B cell (primary cell): Measurements from ENCODE around the gene MTHFD1L. TPM values are rescaled to one million over a fixed set of nuclear protein-coding genes. Genes with fewer than 3 reads are reported as not detected.

Source experiments
- ATAC-seq: fragments of 200-7000 bp; cut with Tn5 transposase; one replicate; pipeline ENCODE4 v1.10.0; 2021; ENCODE audit warnings: low read depth, mild to moderate bottlenecking, moderate number of reproducible peaks, moderate library complexity
- CTCF ChIA-PET: fragments of 350-600 bp; sonication (Branson Sonifier 250); formaldehyde crosslinking; loops from one replicate; lab custom pipeline; 2021; ENCODE audit warnings: antibody characterized with exemption, inconsistent platforms; lab: Charles Lee
- POLR2A ChIA-PET: fragments of 350-600 bp; sonication (Branson Sonifier 250); formaldehyde crosslinking; loops from one replicate; lab custom pipeline; 2021; ENCODE audit warnings: antibody characterized with exemption; lab: Charles Lee
- DNase-seq: peaks from one replicate; pipeline ENCODE4 v3.0.0; 2013
- H2AFZ ChIP-seq: 2 replicates; pipeline ENCODE4 v1.6.1; 2012; ENCODE audit warnings: mild to moderate bottlenecking, low read depth, low read length; ENCODE audit not compliant: insufficient read depth, poor library complexity, severe bottlenecking
- H3K27ac ChIP-seq, 2 donors: 1 replicate in 1 of 2; 2 replicates in 1 of 2; pipeline ENCODE4 v1.5.1; 2012 to 2013; ENCODE audit warnings: low read length in 2 of 2, mild to moderate bottlenecking in 2 of 2, moderate library complexity in 1 of 2
- H3K27me3 ChIP-seq, 4 experiments: fragments of 200-600 bp in 1 of 4; sonication (generic) in 1 of 4; replicated peaks in 1 of 4; 1 replicate in 2 of 4; 2 replicates in 2 of 4; pipeline versions ENCODE4 v1.6.1 to v1.7.0; 2013 to 2016; ENCODE audit warnings: low read length in 3 of 4, mild to moderate bottlenecking in 2 of 4, mixed read lengths in 1 of 4, moderate library complexity in 1 of 4; ENCODE audit not compliant: insufficient read depth in 4 of 4, control insufficient read depth in 3 of 4; ENCODE audit errors: control extremely low read depth in 1 of 4
- H3K36me3 ChIP-seq, 2 experiments: replicated peaks in 1 of 2; 1 replicate in 1 of 2; 2 replicates in 1 of 2; pipeline versions ENCODE4 v1.6.1 to v1.7.1; 2013; ENCODE audit warnings: low read length in 1 of 2; ENCODE audit not compliant: insufficient read depth in 2 of 2, control insufficient read depth in 1 of 2; ENCODE audit errors: control extremely low read depth in 1 of 2, extremely low read depth in 1 of 2
- H3K4me1 ChIP-seq, 2 donors: fragments of 200-600 bp in 1 of 2; sonication (generic) in 1 of 2; 1 replicate in 1 of 2; 2 replicates in 1 of 2; pipeline versions ENCODE4 v1.5.1 to v1.6.1; 2013 to 2017; ENCODE audit warnings: low read length in 2 of 2; ENCODE audit not compliant: control insufficient read depth in 2 of 2, insufficient read depth in 2 of 2
- H3K4me2 ChIP-seq: replicated peaks from 2 replicates; pipeline ENCODE3; 2012; ENCODE audit warnings: mild to moderate bottlenecking, low read depth, low read length; ENCODE audit not compliant: poor library complexity, severe bottlenecking
- H3K4me3 ChIP-seq, 5 experiments: fragments of 200-600 bp in 1 of 5; sonication (generic) in 1 of 5; 1 replicate in 3 of 5; 2 replicates in 2 of 5; pipeline versions ENCODE4 v1.5.1 to v1.7.0; 2011 to 2016; ENCODE audit warnings: low read length in 4 of 5, mild to moderate bottlenecking in 4 of 5, low read depth in 2 of 5, control low read depth in 1 of 5, moderate library complexity in 1 of 5; ENCODE audit not compliant: insufficient read depth in 1 of 5; ENCODE audit errors: control extremely low read depth in 1 of 5, extremely low read depth in 1 of 5
- H3K79me2 ChIP-seq: fragments of 200-600 bp; sonication (generic); one replicate; pipeline ENCODE4 v1.6.0; 2016; ENCODE audit warnings: low read length; ENCODE audit not compliant: control insufficient read depth, insufficient read depth
- H3K9ac ChIP-seq: fragments of 200-600 bp; sonication (generic); 2 replicates; pipeline ENCODE4 v1.6.1; 2017; ENCODE audit warnings: mild to moderate bottlenecking, low read length, moderate library complexity
- H3K9me3 ChIP-seq, 3 donors: one replicate each; pipeline versions ENCODE4 v1.6.1 to v1.7.1; 2013; ENCODE audit warnings: low read length in 2 of 3; ENCODE audit not compliant: control insufficient read depth in 2 of 3, insufficient read depth in 1 of 3; ENCODE audit errors: control extremely low read depth in 1 of 3
- H4K20me1 ChIP-seq: 2 replicates; pipeline ENCODE4 v1.6.0; 2012; ENCODE audit warnings: mild to moderate bottlenecking, low read length; ENCODE audit not compliant: insufficient read depth, control insufficient read depth, poor library complexity, severe bottlenecking
- H3K27ac Mint-ChIP-seq: one replicate; pipeline ENCODE4 v1.8.0; 2021; ENCODE audit warnings: mixed read lengths
- H3K27me3 Mint-ChIP-seq: one replicate; pipeline ENCODE4 v1.8.0; 2021; ENCODE audit warnings: mixed read lengths
- H3K4me1 Mint-ChIP-seq: one replicate; pipeline ENCODE4 v1.8.0; 2021; ENCODE audit warnings: mixed read lengths
- H3K4me3 Mint-ChIP-seq: one replicate; pipeline ENCODE4 v1.8.0; 2021; ENCODE audit warnings: mixed read lengths
- H3K9me3 Mint-ChIP-seq: one replicate; pipeline ENCODE4 v1.8.0; 2022; ENCODE audit warnings: mixed read lengths; ENCODE audit not compliant: insufficient read depth
- EZH2 ChIP-seq: IDR thresholded peaks from 2 replicates; pipeline ENCODE4 v1.6.1; 2012; ENCODE audit warnings: borderline replicate concordance, low read depth, mild to moderate bottlenecking, moderate library complexity, low read length; ENCODE audit not compliant: insufficient read depth, poor library complexity, severe bottlenecking
- WGBS: methylation state at CpG from one replicate; pipeline ENCODE4 v1.1.5; 2013; ENCODE audit warnings: missing lambda C conversion rate; ENCODE audit not compliant: insufficient coverage; 5-methylcytosine and 5-hydroxymethylcytosine counted together
- intact Hi-C: fragments of 100-400 bp; cut with micrococcal nuclease; formaldehyde crosslinking; loops from one replicate; pipeline ENCODE4 v1.10.0; 2022
- polyA plus RNA-seq: library from polyadenylated mRNA; depleted of rRNA; stranded (reverse); fragments of >200 nt; gene quantifications from 2 replicates; pipeline ENCODE4 v1.2.3, GENCODE V29; 2012
- total RNA-seq, 2 donors: library from RNA; stranded (reverse); fragments of 120-200 nt in 1 of 2; gene quantifications; 1 replicate in 1 of 2; 2 replicates in 1 of 2; pipeline versions ENCODE4 v1.2.3 to v1.2.4, GENCODE V29; 2013 to 2022
- TF ChIP-seq, protein P1 (sequence below): fragments of 200-600 bp; IDR thresholded peaks from one replicate; pipeline ENCODE4 v1.8.0; 2022; ENCODE audit warnings: antibody characterized with exemption, mild to moderate bottlenecking

Gene MTHFD1L
- total and polyA plus RNA-seq, 2 donors (not counting 1 experiment from before 2014, with no cell fraction given) = 2.9 to 16.1 TPM

DNA sequence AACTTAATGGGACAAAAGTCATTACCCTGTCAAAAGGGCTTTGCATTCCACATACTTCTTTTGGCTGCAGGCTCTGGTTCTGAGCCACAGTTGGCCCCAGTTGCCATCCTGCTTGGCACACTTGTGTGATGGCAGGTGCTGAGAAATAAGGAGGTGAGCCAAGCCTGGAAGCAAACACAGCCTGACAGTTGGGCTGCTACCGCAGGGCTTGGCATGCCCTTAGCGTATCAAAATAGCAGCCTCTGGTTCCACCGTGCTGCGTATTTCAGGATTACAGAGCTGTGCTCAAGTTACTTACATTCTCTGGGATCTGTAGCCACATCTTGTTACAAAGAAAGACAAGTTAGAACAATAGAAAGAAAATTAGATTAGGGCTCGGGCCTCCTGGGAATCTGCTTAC, 11.1 kb downstream of the MTHFD1L start:
- DNase-seq (no peak), ATAC-seq (no peak)
- H3K27me3 ChIP-seq = no peaks in the 10 kb centered on the region
- H3K4me3 ChIP-seq = no peak overlapping the region
- Mint-ChIP-seq H3K27me3 (no peaks in the 10 kb centered on the region), H3K9me3 (no peaks in the 10 kb centered on the region), H3K4me3 (no peak overlapping the region), H3K27ac (no peak overlapping the region), H3K4me1 (no peaks in the 10 kb centered on the region)
- no peak overlapping the region for H3K9ac ChIP-seq
- no peaks in the 10 kb centered on the region for H3K4me1 ChIP-seq
- H3K27ac ChIP-seq = no peak overlapping the region
- H3K4me2 ChIP-seq = no peak overlapping the region
- H2AFZ ChIP-seq = no peak overlapping the region
- 100% methylated on average over 3 of the region's 5 CpGs for WGBS
- no peaks in the 10 kb centered on the region for H3K9me3 ChIP-seq
- no peaks in the 10 kb centered on the region for H4K20me1 ChIP-seq
- intact Hi-C loops = no loop called here
- peaks cover 5% of the 10 kb centered on the region for H3K79me2 ChIP-seq
- POLR2A ChIA-PET = no interaction called here
- TF ChIP-seq, protein P1, sequence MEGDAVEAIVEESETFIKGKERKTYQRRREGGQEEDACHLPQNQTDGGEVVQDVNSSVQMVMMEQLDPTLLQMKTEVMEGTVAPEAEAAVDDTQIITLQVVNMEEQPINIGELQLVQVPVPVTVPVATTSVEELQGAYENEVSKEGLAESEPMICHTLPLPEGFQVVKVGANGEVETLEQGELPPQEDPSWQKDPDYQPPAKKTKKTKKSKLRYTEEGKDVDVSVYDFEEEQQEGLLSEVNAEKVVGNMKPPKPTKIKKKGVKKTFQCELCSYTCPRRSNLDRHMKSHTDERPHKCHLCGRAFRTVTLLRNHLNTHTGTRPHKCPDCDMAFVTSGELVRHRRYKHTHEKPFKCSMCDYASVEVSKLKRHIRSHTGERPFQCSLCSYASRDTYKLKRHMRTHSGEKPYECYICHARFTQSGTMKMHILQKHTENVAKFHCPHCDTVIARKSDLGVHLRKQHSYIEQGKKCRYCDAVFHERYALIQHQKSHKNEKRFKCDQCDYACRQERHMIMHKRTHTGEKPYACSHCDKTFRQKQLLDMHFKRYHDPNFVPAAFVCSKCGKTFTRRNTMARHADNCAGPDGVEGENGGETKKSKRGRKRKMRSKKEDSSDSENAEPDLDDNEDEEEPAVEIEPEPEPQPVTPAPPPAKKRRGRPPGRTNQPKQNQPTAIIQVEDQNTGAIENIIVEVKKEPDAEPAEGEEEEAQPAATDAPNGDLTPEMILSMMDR = no peak
- TF ChIP-seq EZH2 = no peak
- no peaks in the 10 kb centered on the region for H3K36me3 ChIP-seq
- CTCF ChIA-PET = no interaction called here

DNA sequence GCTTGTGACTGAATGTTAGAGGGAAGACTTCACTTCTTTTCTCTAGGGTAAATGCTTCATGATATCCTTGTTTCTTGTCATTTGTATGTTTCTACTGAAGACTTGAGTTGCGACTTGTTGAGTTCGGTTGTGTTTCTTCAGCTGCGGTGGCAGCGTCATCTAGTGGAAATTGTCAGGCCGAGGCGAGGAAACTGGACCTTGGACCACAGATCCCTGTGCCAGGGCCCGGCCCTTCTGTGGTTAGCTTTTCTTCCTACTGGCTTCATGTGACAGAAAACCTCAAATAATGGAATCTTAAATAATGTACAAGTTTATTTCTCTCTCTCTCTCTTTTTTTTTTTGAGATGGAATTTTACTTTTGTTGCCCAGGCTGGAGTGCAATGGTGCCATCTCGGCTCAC, 12.4 kb downstream of the MTHFD1L start:
- Histone ChIP-seq H3K4me1 (no peaks in the 10 kb centered on the region), H3K4me3 (no peak overlapping the region), H3K9ac (no peak overlapping the region), H3K27me3 (no peaks in the 10 kb centered on the region), H3K9me3 (no peaks in the 10 kb centered on the region), H3K36me3 (no peaks in the 10 kb centered on the region), H3K27ac (no peak overlapping the region), H3K4me2 (no peak overlapping the region), H3K79me2 (peaks cover 5% of the 10 kb centered on the region), H4K20me1 (no peaks in the 10 kb centered on the region), H2AFZ (no peak overlapping the region)
- ChIA-PET POLR2A (no interaction called here), CTCF (interaction anchor here (0.9 kb wide), 1 partner anchor 14 kb away, joined by 3 read pairs; no protein-coding TSS in a partner anchor)
- no peaks in the 10 kb centered on the region for H3K4me1 Mint-ChIP-seq
- H3K27ac Mint-ChIP-seq = no peak overlapping the region
- intact Hi-C loops = no loop called here
- no peaks in the 10 kb centered on the region for H3K27me3 Mint-ChIP-seq
- DNase-seq (no peak), ATAC-seq (no peak)
- H3K9me3 Mint-ChIP-seq = no peaks in the 10 kb centered on the region
- 100% methylated on average over 6 of the region's 8 CpGs for WGBS
- H3K4me3 Mint-ChIP-seq = no peak overlapping the region
- TF ChIP-seq EZH2 = no peak
- TF ChIP-seq, protein P1 = no peak
